WTC11 (cell line): ENCODE results near the gene CCSER1.

ENCODE experiments used
- AFF4 ChIP-seq: sonication (generic); formaldehyde crosslinking; IDR thresholded peaks from 2 replicates; pipeline ENCODE4 v1.8.1; 2023; ENCODE audit warnings: mild to moderate bottlenecking, missing genetic modification reagents, borderline replicate concordance
- ARID4B ChIP-seq: sonication (generic); formaldehyde crosslinking; IDR thresholded peaks from 2 replicates; pipeline ENCODE4 v1.8.0; 2023; ENCODE audit warnings: missing genetic modification reagents, mild to moderate bottlenecking, borderline replicate concordance
- ELF4 ChIP-seq: sonication (generic); formaldehyde crosslinking; IDR thresholded peaks from 2 replicates; pipeline ENCODE4 v1.8.1; 2022; ENCODE audit warnings: low read depth, mild to moderate bottlenecking, moderate library complexity, missing genetic modification reagents
- ETV6 ChIP-seq: sonication (generic); formaldehyde crosslinking; IDR thresholded peaks from 2 replicates; pipeline ENCODE4 v1.8.1; 2022; ENCODE audit warnings: mild to moderate bottlenecking, missing genetic modification reagents
- FOXK1 ChIP-seq: sonication (generic); formaldehyde crosslinking; IDR thresholded peaks from 2 replicates; pipeline ENCODE4 v1.8.0; 2022; ENCODE audit warnings: mild to moderate bottlenecking, moderate library complexity, missing genetic modification reagents
- FOXP1 ChIP-seq: sonication (generic); formaldehyde crosslinking; IDR thresholded peaks from 2 replicates; pipeline ENCODE4 v1.8.0; 2022; ENCODE audit warnings: missing genetic modification reagents, mild to moderate bottlenecking, moderate library complexity, borderline replicate concordance
- NR1H2 ChIP-seq: sonication (generic); formaldehyde crosslinking; IDR thresholded peaks from 2 replicates; pipeline ENCODE4 v1.9.0; 2021; ENCODE audit warnings: mild to moderate bottlenecking, moderate library complexity, missing genetic modification reagents
- NR2C2 ChIP-seq: sonication (generic); formaldehyde crosslinking; IDR thresholded peaks from 2 replicates; pipeline ENCODE4 v1.8.0; 2022; ENCODE audit warnings: mild to moderate bottlenecking, missing genetic modification reagents
- PRDM15 ChIP-seq: sonication (generic); formaldehyde crosslinking; IDR thresholded peaks from 2 replicates; pipeline ENCODE4 v1.8.0; 2022; ENCODE audit warnings: missing genetic modification reagents
- TP53 ChIP-seq: sonication (generic); formaldehyde crosslinking; IDR thresholded peaks from 2 replicates; pipeline ENCODE4 v1.8.1; 2023; ENCODE audit warnings: mild to moderate bottlenecking, missing genetic modification reagents
- ZNF121 ChIP-seq: sonication (generic); formaldehyde crosslinking; IDR thresholded peaks from 2 replicates; pipeline ENCODE4 v1.8.0; 2023; ENCODE audit warnings: missing genetic modification reagents
- TF ChIP-seq, protein P1 (sequence below): sonication (generic); formaldehyde crosslinking; IDR thresholded peaks from 2 replicates; pipeline ENCODE4 v1.8.1; 2023; ENCODE audit warnings: mild to moderate bottlenecking, missing genetic modification reagents, moderate library complexity
- TF ChIP-seq, protein P2 (sequence below): fragments of 200-600 bp; IDR thresholded peaks from 2 replicates; pipeline ENCODE4 v1.8.0; 2022; ENCODE audit warnings: antibody characterized with exemption

DNA sequence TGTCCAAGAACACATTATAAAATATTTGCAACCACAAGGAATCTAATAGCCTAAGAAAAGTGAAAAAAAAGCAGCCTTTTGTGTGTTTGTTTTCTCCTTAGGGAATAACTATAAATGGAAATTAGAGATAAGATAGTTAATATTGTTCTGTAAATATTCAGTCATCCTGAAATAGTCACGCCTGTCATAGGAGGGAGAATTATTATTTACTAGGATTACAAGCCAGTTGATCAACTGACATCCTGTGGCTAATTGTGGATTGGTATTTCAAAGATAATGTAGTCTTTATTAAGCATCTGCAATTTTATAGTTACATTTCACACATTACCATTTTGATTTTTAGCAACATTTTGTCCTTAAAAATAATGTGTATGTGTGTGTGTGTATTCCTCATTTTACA lies 118.6 kb downstream of the CCSER1 start:
- TF ChIP-seq TP53 (CRISPR knock-in tag), result no peak
- TF ChIP-seq, protein P1, sequence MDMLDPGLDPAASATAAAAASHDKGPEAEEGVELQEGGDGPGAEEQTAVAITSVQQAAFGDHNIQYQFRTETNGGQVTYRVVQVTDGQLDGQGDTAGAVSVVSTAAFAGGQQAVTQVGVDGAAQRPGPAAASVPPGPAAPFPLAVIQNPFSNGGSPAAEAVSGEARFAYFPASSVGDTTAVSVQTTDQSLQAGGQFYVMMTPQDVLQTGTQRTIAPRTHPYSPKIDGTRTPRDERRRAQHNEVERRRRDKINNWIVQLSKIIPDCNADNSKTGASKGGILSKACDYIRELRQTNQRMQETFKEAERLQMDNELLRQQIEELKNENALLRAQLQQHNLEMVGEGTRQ, result no peak
- no peak for TF ChIP-seq NR1H2 (CRISPR knock-in tag)
- no peak for TF ChIP-seq ETV6
- TF ChIP-seq, protein P2, sequence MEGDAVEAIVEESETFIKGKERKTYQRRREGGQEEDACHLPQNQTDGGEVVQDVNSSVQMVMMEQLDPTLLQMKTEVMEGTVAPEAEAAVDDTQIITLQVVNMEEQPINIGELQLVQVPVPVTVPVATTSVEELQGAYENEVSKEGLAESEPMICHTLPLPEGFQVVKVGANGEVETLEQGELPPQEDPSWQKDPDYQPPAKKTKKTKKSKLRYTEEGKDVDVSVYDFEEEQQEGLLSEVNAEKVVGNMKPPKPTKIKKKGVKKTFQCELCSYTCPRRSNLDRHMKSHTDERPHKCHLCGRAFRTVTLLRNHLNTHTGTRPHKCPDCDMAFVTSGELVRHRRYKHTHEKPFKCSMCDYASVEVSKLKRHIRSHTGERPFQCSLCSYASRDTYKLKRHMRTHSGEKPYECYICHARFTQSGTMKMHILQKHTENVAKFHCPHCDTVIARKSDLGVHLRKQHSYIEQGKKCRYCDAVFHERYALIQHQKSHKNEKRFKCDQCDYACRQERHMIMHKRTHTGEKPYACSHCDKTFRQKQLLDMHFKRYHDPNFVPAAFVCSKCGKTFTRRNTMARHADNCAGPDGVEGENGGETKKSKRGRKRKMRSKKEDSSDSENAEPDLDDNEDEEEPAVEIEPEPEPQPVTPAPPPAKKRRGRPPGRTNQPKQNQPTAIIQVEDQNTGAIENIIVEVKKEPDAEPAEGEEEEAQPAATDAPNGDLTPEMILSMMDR, result no peak
- TF ChIP-seq AFF4 (CRISPR knock-in tag), result no peak
- TF ChIP-seq ZNF121, result no peak
- no peak for TF ChIP-seq ARID4B
- TF ChIP-seq NR2C2 (CRISPR knock-in tag), result no peak
- TF ChIP-seq FOXK1, result no peak
- TF ChIP-seq FOXP1 (CRISPR knock-in tag), result no peak
- TF ChIP-seq PRDM15 (CRISPR knock-in tag), result no peak
- TF ChIP-seq ELF4 (CRISPR knock-in tag), result no peak
